Common myeloid progenitor, CD34-positive (primary cell): ENCODE data around the gene IRAK1BP1. TPM values are rescaled to one million over a fixed set of nuclear protein-coding genes. Genes with fewer than 3 reads are reported as not detected.
A peak's percentile ranks its signal among the peaks of the same experiment; 100 is the strongest.

ENCODE experiments used
- CTCF ChIA-PET: fragments of 350-600 bp; sonication (Branson Sonifier 250); formaldehyde crosslinking; loops from one replicate; lab custom pipeline; 2021; ENCODE audit warnings: antibody characterized with exemption; lab: Charles Lee
- POLR2A ChIA-PET: fragments of 350-600 bp; sonication (Branson Sonifier 250); formaldehyde crosslinking; loops from one replicate; lab custom pipeline; 2021; ENCODE audit warnings: antibody characterized with exemption; lab: Charles Lee
- DNase-seq, 3 donors: peaks; one replicate each; pipeline versions ENCODE4 v3.0.0 to v3.0.0-alpha.2; 2013
- H3K27ac ChIP-seq, 2 experiments: 1 replicate in 1 of 2; 2 replicates in 1 of 2; pipeline ENCODE4 v1.7.0; 2013; ENCODE audit warnings: inconsistent platforms in 2 of 2, low read length in 2 of 2, mild to moderate bottlenecking in 2 of 2, low read depth in 1 of 2, moderate library complexity in 1 of 2; ENCODE audit not compliant: severe bottlenecking in 2 of 2, insufficient read depth in 1 of 2, poor library complexity in 1 of 2
- H3K27me3 ChIP-seq, 5 experiments: replicated peaks in 2 of 5; 1 replicate in 3 of 5; 2 replicates in 2 of 5; pipeline versions ENCODE4 v1.6.1 to v1.7.0; 2013; ENCODE audit warnings: low read length in 4 of 5, mild to moderate bottlenecking in 2 of 5, moderate library complexity in 2 of 5, inconsistent platforms in 1 of 5; ENCODE audit not compliant: insufficient read depth in 5 of 5, control insufficient read depth in 4 of 5
- H3K36me3 ChIP-seq, 4 experiments: 1 replicate in 2 of 4; 2 replicates in 2 of 4; pipeline versions ENCODE4 v1.6.1 to v1.7.0; 2013; ENCODE audit warnings: low read length in 3 of 4, control low read depth in 1 of 4, mild to moderate bottlenecking in 1 of 4; ENCODE audit not compliant: control insufficient read depth in 4 of 4, insufficient read depth in 4 of 4
- H3K4me1 ChIP-seq, 4 experiments: 1 replicate in 3 of 4; 2 replicates in 1 of 4; pipeline versions ENCODE4 v1.6.1 to v1.7.1; 2013; ENCODE audit warnings: low read length in 3 of 4, mild to moderate bottlenecking in 3 of 4, control low read depth in 1 of 4, inconsistent platforms in 1 of 4, moderate library complexity in 1 of 4; ENCODE audit not compliant: control insufficient read depth in 4 of 4, insufficient read depth in 4 of 4; ENCODE audit errors: control extremely low read depth in 1 of 4
- H3K4me3 ChIP-seq, 7 experiments: 1 replicate in 4 of 7; 2 replicates in 3 of 7; pipeline versions ENCODE4 v1.5.1 to v1.7.0; 2013; ENCODE audit warnings: mild to moderate bottlenecking in 7 of 7, low read length in 6 of 7, moderate library complexity in 6 of 7, inconsistent platforms in 2 of 7, low read depth in 2 of 7, control low read depth in 1 of 7; ENCODE audit not compliant: insufficient read depth in 4 of 7, control insufficient read depth in 1 of 7; ENCODE audit errors: extremely low read depth in 1 of 7
- H3K9me3 ChIP-seq, 5 experiments: 1 replicate in 4 of 5; 2 replicates in 1 of 5; pipeline versions ENCODE4 v1.6.1 to v1.7.1; 2013; ENCODE audit warnings: low read length in 4 of 5, mild to moderate bottlenecking in 2 of 5, inconsistent platforms in 1 of 5, low read depth in 1 of 5, moderate library complexity in 1 of 5; ENCODE audit not compliant: control insufficient read depth in 4 of 5, insufficient read depth in 2 of 5; ENCODE audit errors: control extremely low read depth in 1 of 5
- WGBS: methylation state at CpG from one replicate; pipeline ENCODE4 v1.1.5; 2013; ENCODE audit not compliant: insufficient coverage; 5-methylcytosine and 5-hydroxymethylcytosine counted together
- polyA plus RNA-seq: library from polyadenylated mRNA; unstranded; fragments of 120-200 nt; gene quantifications from one replicate; pipeline ENCODE4 v1.2.1, GENCODE V29; 2013

The IRAK1BP1 gene
- polyA plus RNA-seq = 6.8 TPM

GRCh38 chr6:78867370-78868040 is at the start of gene IRAK1BP1:
Gene IRAK1BP1 (plus strand): TSS chr6:78867551. CDS start chr6:78867577, 26 bp downstream.
- under 1% methylated on average over 46 of the region's 48 CpGs for WGBS
- POLR2A ChIA-PET = interaction anchor here (0.6 kb wide), 1 partner anchor 12 kb away, joined by 3 read pairs; no protein-coding TSS in a partner anchor

GRCh38 chr6:78824045-78824444 is 43.3 kb upstream of the IRAK1BP1 start:
- no peaks in the 10 kb centered on the region for H3K36me3 ChIP-seq
- ChIA-PET CTCF (no interaction called here), POLR2A (no interaction called here)
- peaks cover 0 to 3% (median 0%) of the 10 kb centered on the region in 5 experiments for H3K27me3 ChIP-seq
- H3K4me3 ChIP-seq = no peak overlapping the region
- peaks cover 0 to 7% (median 0%) of the 10 kb centered on the region in 5 experiments for H3K9me3 ChIP-seq
- no peak overlapping the region for H3K27ac ChIP-seq
- no peak for DNase-seq
- H3K4me1 ChIP-seq = no peaks in the 10 kb centered on the region

More at GRCh38 chr6:78867370-78868040, at the start of gene IRAK1BP1:
- CTCF ChIA-PET = no interaction called here
- DNase-seq = peak; percentile 89 to 96 (median 95)
- Histone ChIP-seq H3K9me3 (no peaks in the 10 kb centered on the region), H3K4me3 (peak within 1 kb of the TSS; percentile 76 to 100 (median 97)), H3K36me3 (peaks cover 0 to 4% (median 3%) of the 10 kb centered on the region in 4 experiments), H3K27ac (peak within 1 kb of the TSS; percentile 66 to 86), H3K4me1 (peaks cover 3 to 11% (median 7%) of the 10 kb centered on the region in 4 experiments), H3K27me3 (no peaks in the 10 kb centered on the region)

- DNase-seq = no peak
- Histone ChIP-seq H3K4me3 (no peak overlapping the region), H3K27ac (no peak overlapping the region), H3K4me1 (no peaks in the 10 kb centered on the region), H3K27me3 (peaks cover 0 to 8% (median 0%) of the 10 kb centered on the region in 5 experiments), H3K36me3 (no peaks in the 10 kb centered on the region), H3K9me3 (no peaks in the 10 kb centered on the region)
- CTCF ChIA-PET = no interaction called here
- no CpG with 5 or more reads among the region's 3 CpGs for WGBS
- POLR2A ChIA-PET = no interaction called here
Measured at GRCh38 chr6:78829407-78829806, 37.9 kb upstream of the IRAK1BP1 start.

DNA sequence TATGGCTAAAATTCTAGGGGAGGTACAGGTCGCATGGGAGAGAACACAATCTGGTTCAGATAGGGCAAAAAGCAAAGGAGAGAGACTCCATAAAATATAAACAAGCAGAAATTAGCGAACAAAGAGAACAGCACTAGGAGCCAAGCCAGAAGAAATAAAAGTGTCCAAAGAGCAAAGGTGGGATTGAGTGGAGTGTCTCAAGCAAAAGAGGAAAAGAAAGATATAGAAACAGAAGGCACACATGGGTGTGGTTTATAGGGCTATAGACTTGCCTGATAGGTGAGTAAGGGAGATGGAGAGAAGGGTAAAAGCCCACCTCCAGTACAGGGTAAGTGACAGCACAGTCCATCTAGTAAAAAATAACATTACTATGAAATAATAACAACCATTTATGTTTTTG is 36.5 kb upstream of the IRAK1BP1 start:
- Histone ChIP-seq H3K27me3 (peaks cover 0 to 8% (median 0%) of the 10 kb centered on the region in 5 experiments), H3K36me3 (no peaks in the 10 kb centered on the region), H3K4me3 (no peak overlapping the region), H3K4me1 (no peaks in the 10 kb centered on the region), H3K9me3 (no peaks in the 10 kb centered on the region), H3K27ac (no peak overlapping the region)
- ChIA-PET CTCF (no interaction called here), POLR2A (no interaction called here)
- WGBS = 63% methylated on average over 1 of the region's 2 CpGs
- DNase-seq = no peak

DNA sequence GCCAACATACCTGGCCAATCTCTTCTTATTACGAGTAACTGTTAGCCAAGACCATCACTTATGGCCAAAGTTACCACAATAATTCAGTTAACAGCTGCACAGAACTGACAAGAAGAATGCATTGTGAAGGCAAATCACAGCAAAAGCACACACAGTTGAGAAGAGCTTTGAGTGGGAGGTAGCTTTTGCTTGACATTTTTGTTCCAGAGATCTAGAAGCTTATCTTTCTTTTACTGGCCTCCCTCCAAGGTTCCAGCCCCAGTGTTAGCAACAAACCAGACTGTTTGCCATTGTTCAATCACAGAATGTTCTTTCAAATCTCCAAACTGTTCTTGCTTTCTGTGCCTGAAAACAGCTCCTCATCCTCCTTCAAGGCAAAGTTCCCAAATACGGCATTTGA is 35.9 kb upstream of the IRAK1BP1 start:
- POLR2A ChIA-PET = no interaction called here

GRCh38 chr6:78832091-78832808 is 35.1 kb upstream of the IRAK1BP1 start:
- H3K4me3 ChIP-seq = no peak overlapping the region
- H3K27me3 ChIP-seq = peaks cover 0 to 7% (median 0%) of the 10 kb centered on the region in 5 experiments
- ChIA-PET CTCF (interaction anchor here (0.7 kb wide), 1 partner anchor 233 kb away, joined by 4 read pairs; no protein-coding TSS in a partner anchor), POLR2A (no interaction called here)
- no peaks in the 10 kb centered on the region for H3K9me3 ChIP-seq
- DNase-seq = no peak
- H3K36me3 ChIP-seq = no peaks in the 10 kb centered on the region
- H3K4me1 ChIP-seq = no peaks in the 10 kb centered on the region
- H3K27ac ChIP-seq = no peak overlapping the region

More for the DNA sequence above, 35.9 kb upstream of the IRAK1BP1 start:
- no peaks in the 10 kb centered on the region for H3K36me3 ChIP-seq
- no peak overlapping the region for H3K27ac ChIP-seq
- no peaks in the 10 kb centered on the region for H3K4me1 ChIP-seq
- no peaks in the 10 kb centered on the region for H3K9me3 ChIP-seq
- CTCF ChIA-PET = no interaction called here
- peaks cover 0 to 8% (median 0%) of the 10 kb centered on the region in 5 experiments for H3K27me3 ChIP-seq
- whole genome bisulfite sequencing = no CpG with 5 or more reads among the region's 2 CpGs
- no peak for DNase-seq
- H3K4me3 ChIP-seq = no peak overlapping the region

DNA sequence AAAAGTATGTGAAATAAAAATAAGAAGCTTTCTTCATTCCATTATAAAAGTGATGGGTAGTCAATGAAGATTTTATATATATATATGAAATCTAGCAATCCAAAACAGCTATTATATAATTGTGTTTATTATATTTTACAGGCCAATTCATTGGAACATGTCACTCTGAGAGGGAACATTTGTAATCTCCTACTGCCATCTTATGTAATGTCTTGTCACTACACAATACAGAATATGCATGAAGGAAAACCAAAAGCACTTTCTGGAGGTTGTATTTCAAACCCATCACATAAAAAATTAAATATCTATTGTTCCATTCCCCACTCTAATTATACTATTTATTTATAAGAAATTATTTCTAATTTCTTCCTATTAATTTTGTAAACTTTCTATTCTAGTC is 31.5 kb upstream of the IRAK1BP1 start:
- DNase-seq = peak in 2 of 3 donors; percentile 15 to 23
- Histone ChIP-seq H3K4me3 (no peak overlapping the region), H3K27me3 (peaks cover 0 to 4% (median 2%) of the 10 kb centered on the region in 5 experiments), H3K36me3 (no peaks in the 10 kb centered on the region), H3K27ac (no peak overlapping the region), H3K9me3 (no peaks in the 10 kb centered on the region), H3K4me1 (no peaks in the 10 kb centered on the region)
- ChIA-PET CTCF (no interaction called here), POLR2A (no interaction called here)
